D721Med (cell line): Measurements from ENCODE around the gene DBT.
A peak's percentile ranks its signal among the peaks of the same experiment; 100 is the strongest.
"Not testable (repeated sequence)": the region's sequence is repeated elsewhere in the genome, so short reads cannot be mapped to it uniquely, and the experiment has no call there.

ENCODE experiments used
- DNase-seq: peaks from one replicate; pipeline ENCODE4 v3.0.0; 2011; ENCODE audit warnings: low spot score; ENCODE audit not compliant: insufficient read length
- FAIRE-seq: peaks from 2 replicates; lab custom pipeline; 2011; peaks lifted over from hg19 to GRCh38; lab: Jason Lieb, UNC
- TF ChIP-seq, protein P1 (sequence below): IDR thresholded peaks from 2 replicates; pipeline ENCODE4 v1.5.1; 2012; ENCODE audit warnings: mild to moderate bottlenecking, control low read depth; ENCODE audit not compliant: insufficient read depth; ENCODE audit errors: missing control alignments

DBT gene

DNA sequence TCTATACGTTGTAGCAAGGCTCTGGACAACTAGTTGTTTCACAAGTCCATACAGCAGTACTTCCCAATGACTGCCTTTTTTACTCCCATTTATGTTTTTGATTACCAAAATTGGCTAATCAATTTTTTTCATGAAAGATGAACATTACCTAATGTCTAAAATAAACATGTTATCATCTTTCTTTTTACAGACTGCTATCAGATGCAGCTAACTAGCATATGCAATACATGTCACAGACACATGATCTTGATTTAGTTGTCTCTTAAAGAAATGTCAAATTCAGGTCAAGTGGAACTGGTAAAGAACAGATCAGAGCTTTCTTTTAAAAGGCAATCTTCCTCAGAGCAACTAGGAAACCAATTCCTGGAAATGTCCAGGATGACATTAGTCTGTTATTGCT lies 630 bp upstream of the DBT start:
- FAIRE-seq (peak; percentile 80), DNase-seq (no peak)
- TF ChIP-seq, protein P1, sequence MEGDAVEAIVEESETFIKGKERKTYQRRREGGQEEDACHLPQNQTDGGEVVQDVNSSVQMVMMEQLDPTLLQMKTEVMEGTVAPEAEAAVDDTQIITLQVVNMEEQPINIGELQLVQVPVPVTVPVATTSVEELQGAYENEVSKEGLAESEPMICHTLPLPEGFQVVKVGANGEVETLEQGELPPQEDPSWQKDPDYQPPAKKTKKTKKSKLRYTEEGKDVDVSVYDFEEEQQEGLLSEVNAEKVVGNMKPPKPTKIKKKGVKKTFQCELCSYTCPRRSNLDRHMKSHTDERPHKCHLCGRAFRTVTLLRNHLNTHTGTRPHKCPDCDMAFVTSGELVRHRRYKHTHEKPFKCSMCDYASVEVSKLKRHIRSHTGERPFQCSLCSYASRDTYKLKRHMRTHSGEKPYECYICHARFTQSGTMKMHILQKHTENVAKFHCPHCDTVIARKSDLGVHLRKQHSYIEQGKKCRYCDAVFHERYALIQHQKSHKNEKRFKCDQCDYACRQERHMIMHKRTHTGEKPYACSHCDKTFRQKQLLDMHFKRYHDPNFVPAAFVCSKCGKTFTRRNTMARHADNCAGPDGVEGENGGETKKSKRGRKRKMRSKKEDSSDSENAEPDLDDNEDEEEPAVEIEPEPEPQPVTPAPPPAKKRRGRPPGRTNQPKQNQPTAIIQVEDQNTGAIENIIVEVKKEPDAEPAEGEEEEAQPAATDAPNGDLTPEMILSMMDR, result no peak

DNA sequence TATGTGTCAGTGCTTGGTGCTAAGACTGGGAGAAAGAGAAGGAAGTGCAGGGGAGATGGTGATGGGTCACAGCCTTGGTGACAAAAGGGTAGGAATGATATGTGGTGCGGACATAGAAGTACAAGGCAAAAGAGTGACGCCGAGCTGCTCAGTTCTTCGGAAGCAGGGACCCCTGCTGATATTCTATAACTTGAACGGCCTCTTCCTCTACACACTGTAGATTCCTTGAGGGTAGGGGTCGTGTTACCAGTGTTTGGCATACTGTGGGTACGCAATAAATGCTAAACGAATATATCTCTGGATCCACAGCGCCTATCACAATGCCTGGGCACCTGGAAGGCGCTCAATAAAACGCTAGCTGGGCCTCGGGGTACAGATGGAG lies 488 bp downstream of the DBT start:
- TF ChIP-seq, protein P1, result no peak
- DNase-seq (no peak), FAIRE-seq (no peak)

DNA sequence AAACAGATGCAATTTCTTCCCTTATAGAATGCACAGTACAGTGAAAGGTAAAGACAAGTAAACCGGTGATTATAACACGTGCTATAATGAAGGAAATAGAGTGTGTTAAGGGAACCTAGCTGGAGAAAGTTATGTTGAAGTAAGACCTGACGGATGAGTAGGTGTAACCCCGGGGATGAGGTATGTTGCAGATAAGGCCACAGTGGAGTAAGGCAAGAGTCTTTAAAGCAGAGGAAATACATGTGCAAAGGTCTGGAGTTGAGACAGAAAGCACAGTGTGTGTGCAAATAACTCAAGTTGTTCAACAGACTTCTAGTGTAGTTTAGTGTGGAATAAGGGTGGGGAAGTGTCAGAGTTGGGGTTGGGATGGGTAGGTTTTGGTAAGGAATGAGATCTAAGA lies 2.9 kb downstream of the DBT start:
- TF ChIP-seq, protein P1, result no peak
- no peak for DNase-seq
- no peak for FAIRE-seq

DNA sequence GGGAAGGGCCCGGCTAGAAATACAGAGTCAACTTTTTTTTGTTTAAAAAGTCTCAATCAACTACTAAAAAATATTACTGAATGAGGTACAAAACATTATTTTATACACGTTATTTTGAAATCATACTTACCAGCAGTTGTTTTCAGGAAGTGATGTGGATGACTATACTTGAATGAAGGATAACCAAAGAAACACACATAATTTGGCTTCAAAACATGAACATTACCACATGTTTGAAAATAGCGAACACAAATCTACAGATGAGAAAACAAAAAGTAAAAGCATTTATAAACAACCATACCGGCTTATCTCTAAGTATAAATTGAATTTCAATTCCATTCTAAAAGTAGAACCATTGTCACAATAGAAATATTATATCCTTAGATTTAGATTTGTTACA lies 9.0 kb downstream of the DBT start:
- TF ChIP-seq, protein P1, result no peak
- FAIRE-seq, result no peak
- DNase-seq, result no peak

DNA sequence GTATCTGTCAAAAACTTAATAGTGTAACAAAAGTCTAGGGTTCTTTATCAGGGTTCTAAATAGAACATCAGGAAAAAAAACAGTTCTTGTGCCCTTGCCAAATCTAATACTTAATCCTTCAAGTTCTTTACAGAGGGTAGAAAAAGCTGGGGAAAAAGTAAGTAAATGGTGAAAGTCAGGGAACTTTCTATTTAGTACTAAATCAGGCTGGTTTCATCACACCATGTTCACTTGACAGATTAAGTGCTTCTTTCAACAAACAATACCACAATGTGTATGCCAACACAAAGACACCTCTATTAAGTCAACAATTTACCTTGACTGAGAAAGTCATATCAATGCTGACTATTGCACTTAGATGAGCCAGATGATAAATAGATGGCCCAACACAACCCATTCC lies 9.7 kb downstream of the DBT start:
- peak; percentile 73 for FAIRE-seq
- TF ChIP-seq, protein P1, result no peak
- no peak for DNase-seq

DNA sequence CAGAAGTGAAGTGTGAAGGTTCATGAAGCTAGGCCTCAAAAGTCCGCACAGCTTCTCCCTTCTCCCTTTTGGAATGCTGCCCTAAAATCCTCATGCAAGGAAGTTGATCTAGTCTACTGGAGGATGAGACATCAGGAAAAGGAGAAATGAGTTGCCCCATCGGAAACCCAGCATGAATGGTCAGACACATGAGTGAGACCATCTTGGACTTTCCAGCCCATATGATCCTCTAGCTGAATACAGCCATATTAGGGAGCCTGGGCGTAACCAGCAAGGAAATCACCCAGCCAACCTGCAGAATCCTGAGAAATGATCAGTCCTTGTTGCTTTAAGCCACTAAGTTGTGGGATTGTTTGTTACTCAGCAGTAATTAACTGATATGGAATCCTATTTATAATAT lies 12.5 kb downstream of the DBT start:
- DNase-seq (no peak), FAIRE-seq (no peak)
- TF ChIP-seq, protein P1, result no peak

DNA sequence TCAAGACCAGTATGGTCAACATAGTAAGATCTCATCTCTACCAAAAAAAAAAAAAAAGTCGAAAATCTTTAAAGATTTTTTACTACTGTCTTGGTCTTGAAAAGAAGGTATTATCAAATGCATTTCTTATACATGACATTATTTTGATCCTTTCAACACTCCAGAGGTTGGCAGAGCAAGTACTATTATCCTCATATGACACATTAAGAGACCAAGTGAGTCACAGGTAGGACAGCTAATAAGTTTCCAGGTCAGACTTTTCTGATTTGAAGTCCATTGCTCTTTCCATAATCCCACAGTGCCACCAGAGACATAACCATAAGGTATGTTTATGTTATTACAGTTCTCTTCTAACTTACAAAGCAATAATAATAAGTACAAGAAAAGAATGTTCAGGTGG lies 15.2 kb downstream of the DBT start:
- TF ChIP-seq, protein P1, result no peak
- FAIRE-seq (no peak), DNase-seq (no peak)

DNA sequence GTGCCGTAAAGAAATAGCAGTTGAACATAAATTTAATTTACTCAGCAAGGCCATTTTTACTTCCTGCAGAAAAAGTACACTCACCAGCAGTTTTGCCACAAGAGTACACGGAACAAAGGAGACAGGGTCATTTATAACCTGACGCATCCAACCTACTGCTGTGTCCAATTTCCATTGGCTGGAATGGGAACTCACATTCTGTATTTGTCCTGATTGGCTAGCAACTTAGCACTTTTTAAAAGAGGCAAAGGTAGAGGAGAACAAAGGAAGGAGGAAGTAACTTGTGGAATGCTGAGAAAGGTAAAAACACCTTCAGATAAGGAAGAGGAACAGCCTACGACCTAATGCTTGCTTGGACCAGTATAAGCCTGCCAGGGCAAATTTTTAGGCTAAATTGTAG lies 16.1 kb downstream of the DBT start:
- DNase-seq, FAIRE-seq: not testable (repeated sequence)
